K562 (cell line): Measurements from ENCODE around the gene PRR14L. TPM values are rescaled to one million over a fixed set of nuclear protein-coding genes. Genes with fewer than 3 reads are reported as not detected.

Experiments used
- ARID4B ChIP-seq: sonication (generic); formaldehyde crosslinking; IDR thresholded peaks from 2 replicates; pipeline ENCODE4 v1.8.0; 2022; ENCODE audit warnings: mild to moderate bottlenecking, missing genetic modification reagents
- CCNT2 ChIP-seq: IDR thresholded peaks from 2 replicates; pipeline ENCODE4 v1.6.1; 2011; ENCODE audit warnings: borderline replicate concordance, low read depth, mild to moderate bottlenecking, moderate library complexity, mixed read lengths, low read length; ENCODE audit not compliant: insufficient read length; ENCODE audit errors: extremely low read depth
- E2F6 ChIP-seq, 2 experiments: IDR thresholded peaks; 2 replicates each; pipeline ENCODE4 v1.6.1; 2011; ENCODE audit warnings: borderline replicate concordance in 1 of 2, control low read depth in 1 of 2, low read depth in 1 of 2, low read length in 1 of 2, mild to moderate bottlenecking in 1 of 2, mixed read lengths in 1 of 2, moderate library complexity in 1 of 2; ENCODE audit not compliant: insufficient read depth in 1 of 2, insufficient read length in 1 of 2, poor library complexity in 1 of 2, severe bottlenecking in 1 of 2; ENCODE audit errors: extremely low read depth in 1 of 2
- EP400 ChIP-seq: fragments of 450-650 bp; IDR thresholded peaks from 2 replicates; pipeline ENCODE4 v1.6.1; 2017; ENCODE audit warnings: antibody characterized with exemption, mild to moderate bottlenecking, moderate library complexity
- ERF ChIP-seq: fragments of 450-650 bp; formaldehyde crosslinking; IDR thresholded peaks from 2 replicates; pipeline ENCODE4 v1.4.0; 2020; ENCODE audit warnings: mild to moderate bottlenecking, mixed read lengths
- HMGN3 ChIP-seq: IDR thresholded peaks from 2 replicates; pipeline ENCODE4 v1.6.1; 2011; ENCODE audit warnings: borderline replicate concordance, low read depth, mild to moderate bottlenecking, mixed read lengths, low read length; ENCODE audit not compliant: insufficient read length; ENCODE audit errors: extremely low read depth
- HNRNPL ChIP-seq: fragments of 200-400 bp; formaldehyde crosslinking; IDR thresholded peaks from 2 replicates; pipeline ENCODE4 v1.6.1; 2017; ENCODE audit warnings: low read depth, mild to moderate bottlenecking, low read length
- ID3 ChIP-seq, 2 experiments: fragments of 250-450 bp in 1 of 2; fragments of 450-650 bp in 1 of 2; sonication (Bioruptor Pico) in 1 of 2; IDR thresholded peaks; 2 replicates each; pipeline versions ENCODE4 v1.6.1 to v1.8.0; 2016 to 2021; ENCODE audit warnings: mild to moderate bottlenecking in 2 of 2, moderate library complexity in 2 of 2, missing compliant biosample characterization in 1 of 2, missing genetic modification characterization in 1 of 2
- LCOR ChIP-seq: sonication (generic); formaldehyde crosslinking; IDR thresholded peaks from 2 replicates; pipeline ENCODE4 v1.8.0; 2022; ENCODE audit warnings: mild to moderate bottlenecking, missing genetic modification reagents
- MCM5 ChIP-seq: fragments of 450-650 bp; IDR thresholded peaks from 2 replicates; pipeline ENCODE4 v1.6.1; 2016; ENCODE audit warnings: low read depth
- MLLT1 ChIP-seq, 2 experiments: fragments of 450-650 bp; IDR thresholded peaks; 2 replicates each; pipeline ENCODE4 v1.6.1; 2016
- MTA3 ChIP-seq: fragments of 450-650 bp; formaldehyde crosslinking; IDR thresholded peaks from 2 replicates; pipeline ENCODE4 v1.6.1; 2017; ENCODE audit warnings: mild to moderate bottlenecking, borderline replicate concordance
- NRF1 ChIP-seq, 2 experiments: fragments of 450-650 bp; IDR thresholded peaks in 1 of 2; conservative IDR thresholded peaks in 1 of 2; 2 replicates each; pipeline ENCODE4 v1.6.1; 2014; ENCODE audit warnings: mild to moderate bottlenecking in 2 of 2
- PHF20 ChIP-seq: fragments of 450-650 bp; IDR thresholded peaks from 2 replicates; pipeline ENCODE4 v1.6.1; 2018; ENCODE audit not compliant: partially characterized antibody
- POLR2AphosphoS5 ChIP-seq: IDR thresholded peaks from 2 replicates; pipeline ENCODE4 v1.6.1; 2011; ENCODE audit warnings: mild to moderate bottlenecking, low read depth, low read length, moderate library complexity; ENCODE audit not compliant: control insufficient read depth, insufficient read depth
- SIN3B ChIP-seq: fragments of 450-650 bp; IDR thresholded peaks from 2 replicates; pipeline ENCODE4 v1.6.1; 2017; ENCODE audit warnings: low read depth, mild to moderate bottlenecking, moderate library complexity
- SMAD1 ChIP-seq: fragments of 150-350 bp; IDR thresholded peaks from 2 replicates; pipeline ENCODE4 v1.6.1; 2014; ENCODE audit warnings: low read length, low read depth; ENCODE audit not compliant: partially characterized antibody
- ZNF324 ChIP-seq: fragments of 250-450 bp; sonication (Bioruptor Pico); IDR thresholded peaks from 2 replicates; pipeline ENCODE4 v1.4.0; 2020; ENCODE audit warnings: mild to moderate bottlenecking
- polyA plus RNA-seq, 8 experiments: library from polyadenylated mRNA; depleted of rRNA in 4 of 8; stranded (reverse) in 5 of 8; unstranded in 3 of 8; fragments of >200 nt; fragmentation: Nextera tagmentation in 2 of 8; fragmentation: Illumina TruSeq in 1 of 8; extraction: Ambion mirVana in 2 of 8; extraction: Trizol in 1 of 8; gene quantifications; 2 replicates each; pipeline versions ENCODE4 v1.2.1 to v1.2.3, GENCODE V29; 2011 to 2014; ENCODE audit warnings: inconsistent platforms in 1 of 8, missing spikeins in 1 of 8
- total RNA-seq, 7 experiments: library from RNA; depleted of rRNA in 6 of 7; stranded (reverse); fragments of >200 nt in 6 of 7; fragmentation: Illumina TruSeq in 2 of 7; extraction: Trizol in 2 of 7; gene quantifications; 2 replicates each; pipeline versions ENCODE4 v1.2.1 to v1.2.3, GENCODE V29; 2011 to 2021; ENCODE audit warnings: low replicate concordance in 1 of 7

The PRR14L gene
- total and polyA plus RNA-seq, 9 of the 15 experiments (the other 6 are each of a cell fraction or from before 2014, with no cell fraction given) = 2.8 to 36.3 (median 12.3) TPM

GRCh38 chr22:31749636-31750364 lies at the start of gene PRR14L (continued):
- TF ChIP-seq LCOR (CRISPR knock-in tag) (peak; percentile 40; the same call in 1 of the 2 replicates), POLR2AphosphoS5 (peak; percentile 74; the same call in 1 of the 2 replicates), EP400 (peak; percentile 96), CCNT2 (peak; percentile 69), NRF1 (conservative IDR thresholded peaks at IDR 0.05 in 1 of 2, IDR thresholded peaks at IDR 0.05 in 1 of 2) (peak; percentile 88 to 90), ZNF324 (CRISPR knock-in tag) (no peak), HNRNPL (0 out of 2 replicates have a peak, but pooled peaks have one; percentile 19), PHF20 (peak; percentile 81), MTA3 (peak; percentile 75; the same call in 1 of the 2 replicates), MCM5 (no peak), E2F6 (IDR thresholded peaks at IDR 0.05; ENCODE audit: borderline replicate concordance in 1 of 2, extremely low read depth in 1 of 2, insufficient read depth in 1 of 2, insufficient read length in 1 of 2, low read depth in 1 of 2, low read length in 1 of 2, poor library complexity in 1 of 2, severe bottlenecking in 1 of 2) (peak; percentile 29 to 57), SIN3B (peak; percentile 42; the same call in 1 of the 2 replicates), ID3 (CRISPR knock-in tag; IDR thresholded peaks at IDR 0.05) (no peak), ID3 (tag; IDR thresholded peaks at IDR 0.05) (peak; percentile 67; the same call in 1 of the 2 replicates), SMAD1 (peak; percentile 11), ERF (CRISPR knock-in tag) (0 out of 2 replicates have a peak, but pooled peaks have one; percentile 21), HMGN3 (peak; percentile 47), ARID4B (peak; percentile 69; the same call in 1 of the 2 replicates), MLLT1 (IDR thresholded peaks at IDR 0.05) (0 out of 4 replicates have a peak, but pooled peaks of 1 of the 2 experiments have one; percentile 38)
